Endothelial cell of umbilical vein (primary cell): ENCODE measurements around the gene CDK9. TPM values are rescaled to one million over a fixed set of nuclear protein-coding genes. Genes with fewer than 3 reads are reported as not detected.

Experiments
- BruUV-seq: library from RNA; stranded (reverse); fragments of 400-500 nt; replicated peaks from 2 replicates; lab custom pipeline; 2021; lab: Mats Ljungman, UMichigan
- CTCF ChIA-PET: fragments of 300-600, 350-600 bp; sonication (Branson Sonifier 250); formaldehyde crosslinking; loops from one replicate; lab custom pipeline; 2021; ENCODE audit warnings: antibody characterized with exemption, inconsistent platforms; lab: Charles Lee
- POLR2A ChIA-PET: fragments of 300-600, 350-600 bp; sonication (Branson Sonifier 250); formaldehyde crosslinking; loops from one replicate; lab custom pipeline; 2021; ENCODE audit warnings: antibody characterized with exemption, inconsistent platforms; lab: Charles Lee
- DNase-seq: peaks from one replicate; pipeline ENCODE4 v3.0.0-alpha.2; 2011; ENCODE audit warnings: low read depth, low spot score
- FAIRE-seq: peaks from 2 replicates; lab custom pipeline; 2011; peaks lifted over from hg19 to GRCh38; lab: Jason Lieb, UNC
- H2AFZ ChIP-seq: 2 replicates; pipeline ENCODE4 v1.6.0; 2012; ENCODE audit warnings: low read depth, low read length, control low read depth, inconsistent platforms
- H3K27ac ChIP-seq: 2 replicates; pipeline ENCODE4 v1.5.1; 2011; ENCODE audit warnings: low read depth, mild to moderate bottlenecking, control low read depth, low read length, moderate library complexity; ENCODE audit not compliant: insufficient read depth
- H3K27me3 ChIP-seq, 2 experiments: 2 replicates each; pipeline versions ENCODE4 v1.6.0 to v1.6.1; 2011; ENCODE audit warnings: low read length in 2 of 2, mixed read lengths in 1 of 2; ENCODE audit not compliant: control insufficient read depth in 2 of 2, insufficient read depth in 2 of 2
- H3K36me3 ChIP-seq, 2 experiments: 2 replicates in 1 of 2; 3 replicates in 1 of 2; pipeline ENCODE4 v1.5.1; 2011; ENCODE audit warnings: low read length in 2 of 2, mild to moderate bottlenecking in 1 of 2, moderate library complexity in 1 of 2; ENCODE audit not compliant: control insufficient read depth in 2 of 2, insufficient read depth in 2 of 2; ENCODE audit errors: extremely low read depth in 1 of 2
- H3K4me1 ChIP-seq: 3 replicates; pipeline ENCODE4 v1.5.1; 2011; ENCODE audit warnings: mild to moderate bottlenecking, low read length; ENCODE audit not compliant: control insufficient read depth, insufficient read depth; ENCODE audit errors: extremely low read depth
- H3K4me2 ChIP-seq: 2 replicates; pipeline ENCODE4 v1.6.1; 2011; ENCODE audit warnings: low read length, control low read depth, mixed read lengths; ENCODE audit not compliant: insufficient read depth
- H3K4me3 ChIP-seq, 3 experiments: fragments of 200-600 bp in 1 of 3; sonication (generic), shearing (Covaris generic) in 1 of 3; replicated peaks in 1 of 3; 2 replicates each; pipeline ENCODE4 v1.5.1; 2011 to 2016; ENCODE audit warnings: control low read depth in 3 of 3, low read length in 3 of 3, mild to moderate bottlenecking in 2 of 3, inconsistent platforms in 1 of 3, low read depth in 1 of 3, moderate library complexity in 1 of 3; ENCODE audit not compliant: insufficient read depth in 1 of 3
- H3K79me2 ChIP-seq: 2 replicates; pipeline ENCODE4 v1.6.0; 2012; ENCODE audit warnings: low read length, inconsistent platforms; ENCODE audit not compliant: control insufficient read depth, insufficient read depth
- H3K9ac ChIP-seq: replicated peaks from 2 replicates; pipeline ENCODE3; 2011; ENCODE audit warnings: low read length, control low read depth; ENCODE audit not compliant: insufficient read depth; ENCODE audit errors: extremely low read depth
- H3K9me1 ChIP-seq: replicated peaks from 3 replicates; pipeline ENCODE4 v1.6.0; 2011; ENCODE audit warnings: mild to moderate bottlenecking, low read length; ENCODE audit not compliant: control insufficient read depth, insufficient read depth; ENCODE audit errors: extremely low read depth
- H3K9me3 ChIP-seq: replicated peaks from 2 replicates; pipeline ENCODE4 v1.5.1; 2012; ENCODE audit warnings: low read length, inconsistent platforms; ENCODE audit not compliant: control insufficient read depth, insufficient read depth
- H4K20me1 ChIP-seq: replicated peaks from 2 replicates; pipeline ENCODE3; 2011; ENCODE audit warnings: mild to moderate bottlenecking, low read length; ENCODE audit not compliant: control insufficient read depth, insufficient read depth; ENCODE audit errors: extremely low read depth
- CTCF ChIP-seq, 2 donors: IDR thresholded peaks; 1 replicate in 1 of 2; 2 replicates in 1 of 2; pipeline ENCODE4 v1.5.1; 2011; ENCODE audit warnings: low read length in 2 of 2, mild to moderate bottlenecking in 2 of 2, moderate library complexity in 2 of 2, control low read depth in 1 of 2, inconsistent platforms in 1 of 2, low read depth in 1 of 2; ENCODE audit not compliant: insufficient read depth in 1 of 2; ENCODE audit errors: extremely low read depth in 1 of 2
- EZH2 ChIP-seq: IDR thresholded peaks from 2 replicates; pipeline ENCODE4 v1.6.1; 2012; ENCODE audit warnings: borderline replicate concordance, low read depth, mild to moderate bottlenecking, moderate library complexity, low read length, inconsistent platforms; ENCODE audit not compliant: severe bottlenecking
- FOS ChIP-seq: IDR thresholded peaks from 2 replicates; pipeline ENCODE4 v1.6.1; 2011; ENCODE audit warnings: mild to moderate bottlenecking, low read length, moderate library complexity, borderline replicate concordance; ENCODE audit not compliant: insufficient read depth
- GATA2 ChIP-seq: IDR thresholded peaks from 2 replicates; pipeline ENCODE4 v1.7.0; 2011; ENCODE audit warnings: low read depth, mild to moderate bottlenecking, moderate library complexity, mixed read lengths, low read length; ENCODE audit not compliant: insufficient read length, insufficient read depth
- JUN ChIP-seq: IDR thresholded peaks from 2 replicates; pipeline ENCODE4 v1.6.1; 2011; ENCODE audit warnings: borderline replicate concordance, low read depth; ENCODE audit not compliant: insufficient read length, insufficient read depth
- MAX ChIP-seq: IDR thresholded peaks from 2 replicates; pipeline ENCODE4 v1.6.1; 2011; ENCODE audit not compliant: insufficient read depth, insufficient read length
- MYC ChIP-seq: IDR thresholded peaks from one replicate; pipeline ENCODE4 v1.6.1; 2011; ENCODE audit warnings: mild to moderate bottlenecking, low read depth, low read length
- POLR2A ChIP-seq: IDR thresholded peaks from 2 replicates; pipeline ENCODE4 v1.6.1; 2012; ENCODE audit warnings: low read depth, mild to moderate bottlenecking, control low read depth, low read length
- POLR2AphosphoS5 ChIP-seq: IDR thresholded peaks from 2 replicates; pipeline ENCODE4 v1.6.1; 2012; ENCODE audit warnings: low read depth, mild to moderate bottlenecking, control low read depth, low read length, moderate library complexity; ENCODE audit not compliant: insufficient read depth
- dilution Hi-C: fragments of 300-500 bp; cut with MboI; formaldehyde crosslinking; loops from one replicate; pipeline ENCODE4 v1.15.0; 2019; ENCODE audit warnings: low sequenced_read_pairs; ENCODE audit not compliant: extremely low pct_ligation_motif_present
- intact Hi-C: fragments of 100-400 bp; cut with micrococcal nuclease; formaldehyde crosslinking; loops from one replicate; pipeline ENCODE4 v1.10.0; 2022
- polyA plus RNA-seq, 4 experiments: library from polyadenylated mRNA; depleted of rRNA in 3 of 4; stranded (reverse) in 3 of 4; unstranded in 1 of 4; fragments of >200 nt; gene quantifications; 2 replicates each; pipeline versions ENCODE4 v1.2.1 to v1.2.3, GENCODE V29; 2011 to 2012; ENCODE audit warnings: missing spikeins in 1 of 4
- total RNA-seq: library from RNA; stranded (reverse); gene quantifications from 2 replicates; pipeline ENCODE4 v1.2.3, GENCODE V29; 2021

Gene CDK9
- total and polyA plus RNA-seq, 2 donors (not counting 3 experiments of a cell fraction or from before 2014, with no cell fraction given), result 92.2 to 124 TPM

DNA sequence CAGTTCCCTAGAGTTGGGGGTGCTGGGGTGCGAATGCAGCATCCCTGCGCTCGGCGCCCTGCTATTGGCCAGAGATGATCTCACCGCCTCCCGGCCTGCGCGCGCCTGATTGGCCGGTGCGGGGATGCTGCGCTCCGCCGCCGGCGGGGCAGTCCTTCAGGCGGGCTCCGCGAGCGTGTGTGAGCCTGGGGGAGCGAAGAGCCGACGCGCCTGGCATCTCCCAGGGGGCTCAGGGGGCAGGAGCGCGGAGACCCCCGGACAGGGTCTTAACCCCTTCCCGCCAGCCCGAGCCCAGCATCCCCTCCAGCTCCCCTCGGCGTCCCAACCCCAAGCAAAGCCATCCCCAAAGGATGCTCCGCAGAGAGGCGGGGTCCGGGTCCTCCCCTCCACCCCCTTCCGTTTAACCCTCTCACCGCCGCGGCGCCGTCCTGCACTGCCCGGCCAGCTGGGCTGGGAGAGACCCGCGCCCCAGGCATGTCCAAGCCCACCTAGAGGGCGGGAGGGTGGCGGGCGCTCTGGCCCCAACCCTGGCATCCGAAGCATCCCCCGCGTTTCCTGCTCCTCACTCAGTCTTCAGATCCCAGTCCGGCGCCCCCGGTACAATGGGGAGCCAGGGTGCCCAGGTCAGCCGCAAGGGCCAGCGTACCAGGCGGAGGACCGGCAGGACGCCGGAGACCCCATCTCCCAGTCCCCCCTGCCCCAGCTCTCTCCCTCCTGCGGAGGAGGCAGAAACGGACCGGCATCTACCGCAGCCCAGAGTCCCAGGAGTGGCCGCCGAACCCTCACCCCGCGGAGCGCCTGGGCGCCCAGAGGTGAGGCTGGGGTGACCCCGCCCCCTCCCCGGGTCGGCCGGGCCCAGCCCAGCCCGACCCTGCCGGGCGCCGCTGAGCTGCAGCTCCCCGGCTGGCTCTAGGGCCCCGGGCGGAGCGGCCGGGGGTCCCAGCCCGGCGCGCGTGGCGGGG is 31.5 kb upstream of the CDK9 start:
- no peak overlapping the region for H3K4me3 ChIP-seq
- intact Hi-C loops (loop anchor here (2.0 kb wide), 1 partner anchor 16 kb away; no protein-coding TSS in a partner anchor), dilution Hi-C loops (no loop called here)
- H4K20me1 ChIP-seq, result peaks cover 3% of the 10 kb centered on the region
- H3K36me3 ChIP-seq, result peaks cover 13 to 35% of the 10 kb centered on the region in 2 experiments
- peaks cover 42% of the 10 kb centered on the region for H3K79me2 ChIP-seq
- POLR2A ChIA-PET, result interaction anchor here (1.6 kb wide), 1 partner anchor 17 kb away, joined by 5 read pairs; no protein-coding TSS in a partner anchor
- no peaks in the 10 kb centered on the region for H3K9me3 ChIP-seq
- no peak overlapping the region for H3K27ac ChIP-seq
- FAIRE-seq (no peak), DNase-seq (no peak)
- no TSS peak for BruUV-seq
- H2AFZ ChIP-seq, result no peak overlapping the region
- H3K4me1 ChIP-seq, result peaks cover 12% of the 10 kb centered on the region
- H3K9ac ChIP-seq, result no peak overlapping the region
- H3K9me1 ChIP-seq, result no peaks in the 10 kb centered on the region
- CTCF ChIA-PET, result interaction anchor here (1.1 to 1.4 kb wide), 4 partner anchors 19 to 251 kb away, joined by 3 to 4 read pairs (median 3); partner anchors contain the start of gene TOR2A
- TF ChIP-seq FOS, result no peak
- no peak for TF ChIP-seq MYC
- no peak for TF ChIP-seq POLR2AphosphoS5
- no peak for TF ChIP-seq JUN
- TF ChIP-seq POLR2A, result no peak
- TF ChIP-seq MAX, result no peak
- no peak for TF ChIP-seq CTCF (IDR thresholded peaks at IDR 0.05; ENCODE audit: extremely low read depth in 1 of 2, insufficient read depth in 1 of 2, low read depth in 1 of 2, low read length in 2 of 2)
- no peak for TF ChIP-seq EZH2
- TF ChIP-seq GATA2, result no peak
- H3K27me3 ChIP-seq, result no peaks in the 10 kb centered on the region
- no peak overlapping the region for H3K4me2 ChIP-seq
